B cell (primary cell): Measurements from ENCODE around the gene CAPN10. TPM values are rescaled to one million over a fixed set of nuclear protein-coding genes. Genes with fewer than 3 reads are reported as not detected.
A peak's percentile ranks its signal among the peaks of the same experiment; 100 is the strongest.

Source experiments
- ATAC-seq: fragments of 200-7000 bp; cut with Tn5 transposase; one replicate; pipeline ENCODE4 v1.10.0; 2021; ENCODE audit warnings: low read depth, mild to moderate bottlenecking, moderate number of reproducible peaks, moderate library complexity
- CTCF ChIA-PET: fragments of 350-600 bp; sonication (Branson Sonifier 250); formaldehyde crosslinking; loops from one replicate; lab custom pipeline; 2021; ENCODE audit warnings: antibody characterized with exemption, inconsistent platforms; lab: Charles Lee
- POLR2A ChIA-PET: fragments of 350-600 bp; sonication (Branson Sonifier 250); formaldehyde crosslinking; loops from one replicate; lab custom pipeline; 2021; ENCODE audit warnings: antibody characterized with exemption; lab: Charles Lee
- DNase-seq: peaks from one replicate; pipeline ENCODE4 v3.0.0; 2013
- H2AFZ ChIP-seq: 2 replicates; pipeline ENCODE4 v1.6.1; 2012; ENCODE audit warnings: mild to moderate bottlenecking, low read depth, low read length; ENCODE audit not compliant: insufficient read depth, poor library complexity, severe bottlenecking
- H3K27ac ChIP-seq, 2 donors: 1 replicate in 1 of 2; 2 replicates in 1 of 2; pipeline ENCODE4 v1.5.1; 2012 to 2013; ENCODE audit warnings: low read length in 2 of 2, mild to moderate bottlenecking in 2 of 2, moderate library complexity in 1 of 2
- H3K27me3 ChIP-seq, 4 experiments: fragments of 200-600 bp in 1 of 4; sonication (generic) in 1 of 4; replicated peaks in 1 of 4; 1 replicate in 2 of 4; 2 replicates in 2 of 4; pipeline versions ENCODE4 v1.6.1 to v1.7.0; 2013 to 2016; ENCODE audit warnings: low read length in 3 of 4, mild to moderate bottlenecking in 2 of 4, mixed read lengths in 1 of 4, moderate library complexity in 1 of 4; ENCODE audit not compliant: insufficient read depth in 4 of 4, control insufficient read depth in 3 of 4; ENCODE audit errors: control extremely low read depth in 1 of 4
- H3K36me3 ChIP-seq, 2 experiments: replicated peaks in 1 of 2; 1 replicate in 1 of 2; 2 replicates in 1 of 2; pipeline versions ENCODE4 v1.6.1 to v1.7.1; 2013; ENCODE audit warnings: low read length in 1 of 2; ENCODE audit not compliant: insufficient read depth in 2 of 2, control insufficient read depth in 1 of 2; ENCODE audit errors: control extremely low read depth in 1 of 2, extremely low read depth in 1 of 2
- H3K4me1 ChIP-seq, 2 donors: fragments of 200-600 bp in 1 of 2; sonication (generic) in 1 of 2; 1 replicate in 1 of 2; 2 replicates in 1 of 2; pipeline versions ENCODE4 v1.5.1 to v1.6.1; 2013 to 2017; ENCODE audit warnings: low read length in 2 of 2; ENCODE audit not compliant: control insufficient read depth in 2 of 2, insufficient read depth in 2 of 2
- H3K4me2 ChIP-seq: replicated peaks from 2 replicates; pipeline ENCODE3; 2012; ENCODE audit warnings: mild to moderate bottlenecking, low read depth, low read length; ENCODE audit not compliant: poor library complexity, severe bottlenecking
- H3K4me3 ChIP-seq, 5 experiments: fragments of 200-600 bp in 1 of 5; sonication (generic) in 1 of 5; 1 replicate in 3 of 5; 2 replicates in 2 of 5; pipeline versions ENCODE4 v1.5.1 to v1.7.0; 2011 to 2016; ENCODE audit warnings: low read length in 4 of 5, mild to moderate bottlenecking in 4 of 5, low read depth in 2 of 5, control low read depth in 1 of 5, moderate library complexity in 1 of 5; ENCODE audit not compliant: insufficient read depth in 1 of 5; ENCODE audit errors: control extremely low read depth in 1 of 5, extremely low read depth in 1 of 5
- H3K79me2 ChIP-seq: fragments of 200-600 bp; sonication (generic); one replicate; pipeline ENCODE4 v1.6.0; 2016; ENCODE audit warnings: low read length; ENCODE audit not compliant: control insufficient read depth, insufficient read depth
- H3K9ac ChIP-seq: fragments of 200-600 bp; sonication (generic); 2 replicates; pipeline ENCODE4 v1.6.1; 2017; ENCODE audit warnings: mild to moderate bottlenecking, low read length, moderate library complexity
- H3K9me3 ChIP-seq, 3 donors: one replicate each; pipeline versions ENCODE4 v1.6.1 to v1.7.1; 2013; ENCODE audit warnings: low read length in 2 of 3; ENCODE audit not compliant: control insufficient read depth in 2 of 3, insufficient read depth in 1 of 3; ENCODE audit errors: control extremely low read depth in 1 of 3
- H4K20me1 ChIP-seq: 2 replicates; pipeline ENCODE4 v1.6.0; 2012; ENCODE audit warnings: mild to moderate bottlenecking, low read length; ENCODE audit not compliant: insufficient read depth, control insufficient read depth, poor library complexity, severe bottlenecking
- H3K27ac Mint-ChIP-seq: one replicate; pipeline ENCODE4 v1.8.0; 2021; ENCODE audit warnings: mixed read lengths
- H3K27me3 Mint-ChIP-seq: one replicate; pipeline ENCODE4 v1.8.0; 2021; ENCODE audit warnings: mixed read lengths
- H3K4me1 Mint-ChIP-seq: one replicate; pipeline ENCODE4 v1.8.0; 2021; ENCODE audit warnings: mixed read lengths
- H3K4me3 Mint-ChIP-seq: one replicate; pipeline ENCODE4 v1.8.0; 2021; ENCODE audit warnings: mixed read lengths
- H3K9me3 Mint-ChIP-seq: one replicate; pipeline ENCODE4 v1.8.0; 2022; ENCODE audit warnings: mixed read lengths; ENCODE audit not compliant: insufficient read depth
- EZH2 ChIP-seq: IDR thresholded peaks from 2 replicates; pipeline ENCODE4 v1.6.1; 2012; ENCODE audit warnings: borderline replicate concordance, low read depth, mild to moderate bottlenecking, moderate library complexity, low read length; ENCODE audit not compliant: insufficient read depth, poor library complexity, severe bottlenecking
- WGBS: methylation state at CpG from one replicate; pipeline ENCODE4 v1.1.5; 2013; ENCODE audit warnings: missing lambda C conversion rate; ENCODE audit not compliant: insufficient coverage; 5-methylcytosine and 5-hydroxymethylcytosine counted together
- intact Hi-C: fragments of 100-400 bp; cut with micrococcal nuclease; formaldehyde crosslinking; loops from one replicate; pipeline ENCODE4 v1.10.0; 2022
- polyA plus RNA-seq: library from polyadenylated mRNA; depleted of rRNA; stranded (reverse); fragments of >200 nt; gene quantifications from 2 replicates; pipeline ENCODE4 v1.2.3, GENCODE V29; 2012
- total RNA-seq, 2 donors: library from RNA; stranded (reverse); fragments of 120-200 nt in 1 of 2; gene quantifications; 1 replicate in 1 of 2; 2 replicates in 1 of 2; pipeline versions ENCODE4 v1.2.3 to v1.2.4, GENCODE V29; 2013 to 2022
- TF ChIP-seq, protein P1 (sequence below): fragments of 200-600 bp; IDR thresholded peaks from one replicate; pipeline ENCODE4 v1.8.0; 2022; ENCODE audit warnings: antibody characterized with exemption, mild to moderate bottlenecking

CAPN10 gene
- total and polyA plus RNA-seq, 2 donors (not counting 1 experiment from before 2014, with no cell fraction given), result 73.4 to 92.1 TPM

DNA sequence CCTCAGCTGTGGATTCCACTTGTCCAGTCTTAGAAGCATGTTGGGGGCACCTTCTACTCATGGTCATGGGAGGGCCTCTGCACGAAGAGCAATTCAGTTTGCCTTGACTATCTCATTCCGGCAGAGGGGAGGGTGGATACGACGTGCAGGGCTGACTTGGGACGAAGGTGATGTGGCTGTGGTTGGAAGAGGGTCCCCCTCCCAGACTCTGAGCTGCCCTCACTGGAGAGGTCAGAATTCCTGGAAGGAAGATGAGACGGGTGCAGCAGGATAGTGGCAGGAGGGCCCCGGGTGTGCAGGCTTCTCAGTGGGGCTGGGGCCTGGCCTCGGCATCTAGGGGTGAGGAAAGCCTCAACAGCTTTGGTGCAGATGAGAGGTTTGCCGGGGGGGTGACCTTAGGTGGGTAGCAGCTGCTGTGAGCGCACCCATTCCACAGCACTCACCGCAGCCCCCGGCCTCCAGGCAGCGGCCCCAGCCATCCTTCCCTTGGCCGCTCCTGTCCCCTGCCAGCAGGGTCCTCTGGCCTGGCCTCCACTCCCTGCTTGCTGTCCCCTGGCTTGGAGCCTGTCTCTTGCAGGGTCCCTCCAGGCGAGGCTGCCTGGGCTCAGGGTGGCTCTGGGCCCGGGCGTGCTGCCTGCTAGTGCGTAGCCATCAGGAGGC lies 15.1 kb upstream of the CAPN10 start:
- intact Hi-C loops, result no loop called here
- Histone ChIP-seq H3K79me2 (peaks cover 63% of the 10 kb centered on the region), H3K9me3 (no peaks in the 10 kb centered on the region), H4K20me1 (peaks cover 83% of the 10 kb centered on the region), H3K27ac (no peak overlapping the region), H3K4me3 (no peak overlapping the region), H3K4me2 (peak overlapping the region; percentile 98), H3K9ac (no peak overlapping the region), H3K4me1 (peaks cover 37 to 38% of the 10 kb centered on the region in 2 donors), H3K27me3 (no peaks in the 10 kb centered on the region), H3K36me3 (peaks cover 0 to 38% of the 10 kb centered on the region in 2 experiments), H2AFZ (no peak overlapping the region)
- peaks cover 40% of the 10 kb centered on the region for H3K4me1 Mint-ChIP-seq
- TF ChIP-seq, protein P1, sequence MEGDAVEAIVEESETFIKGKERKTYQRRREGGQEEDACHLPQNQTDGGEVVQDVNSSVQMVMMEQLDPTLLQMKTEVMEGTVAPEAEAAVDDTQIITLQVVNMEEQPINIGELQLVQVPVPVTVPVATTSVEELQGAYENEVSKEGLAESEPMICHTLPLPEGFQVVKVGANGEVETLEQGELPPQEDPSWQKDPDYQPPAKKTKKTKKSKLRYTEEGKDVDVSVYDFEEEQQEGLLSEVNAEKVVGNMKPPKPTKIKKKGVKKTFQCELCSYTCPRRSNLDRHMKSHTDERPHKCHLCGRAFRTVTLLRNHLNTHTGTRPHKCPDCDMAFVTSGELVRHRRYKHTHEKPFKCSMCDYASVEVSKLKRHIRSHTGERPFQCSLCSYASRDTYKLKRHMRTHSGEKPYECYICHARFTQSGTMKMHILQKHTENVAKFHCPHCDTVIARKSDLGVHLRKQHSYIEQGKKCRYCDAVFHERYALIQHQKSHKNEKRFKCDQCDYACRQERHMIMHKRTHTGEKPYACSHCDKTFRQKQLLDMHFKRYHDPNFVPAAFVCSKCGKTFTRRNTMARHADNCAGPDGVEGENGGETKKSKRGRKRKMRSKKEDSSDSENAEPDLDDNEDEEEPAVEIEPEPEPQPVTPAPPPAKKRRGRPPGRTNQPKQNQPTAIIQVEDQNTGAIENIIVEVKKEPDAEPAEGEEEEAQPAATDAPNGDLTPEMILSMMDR, result no peak
- TF ChIP-seq EZH2, result no peak
- no peak for ATAC-seq
- ChIA-PET CTCF (no interaction called here), POLR2A (no interaction called here)
- no peaks in the 10 kb centered on the region for H3K9me3 Mint-ChIP-seq
- H3K4me3 Mint-ChIP-seq, result peak overlapping the region; percentile 23
- H3K27ac Mint-ChIP-seq, result no peak overlapping the region
- H3K27me3 Mint-ChIP-seq, result no peaks in the 10 kb centered on the region
- WGBS, result 98% methylated on average over 18 of the region's 18 CpGs
- DNase-seq, result no peak

DNA sequence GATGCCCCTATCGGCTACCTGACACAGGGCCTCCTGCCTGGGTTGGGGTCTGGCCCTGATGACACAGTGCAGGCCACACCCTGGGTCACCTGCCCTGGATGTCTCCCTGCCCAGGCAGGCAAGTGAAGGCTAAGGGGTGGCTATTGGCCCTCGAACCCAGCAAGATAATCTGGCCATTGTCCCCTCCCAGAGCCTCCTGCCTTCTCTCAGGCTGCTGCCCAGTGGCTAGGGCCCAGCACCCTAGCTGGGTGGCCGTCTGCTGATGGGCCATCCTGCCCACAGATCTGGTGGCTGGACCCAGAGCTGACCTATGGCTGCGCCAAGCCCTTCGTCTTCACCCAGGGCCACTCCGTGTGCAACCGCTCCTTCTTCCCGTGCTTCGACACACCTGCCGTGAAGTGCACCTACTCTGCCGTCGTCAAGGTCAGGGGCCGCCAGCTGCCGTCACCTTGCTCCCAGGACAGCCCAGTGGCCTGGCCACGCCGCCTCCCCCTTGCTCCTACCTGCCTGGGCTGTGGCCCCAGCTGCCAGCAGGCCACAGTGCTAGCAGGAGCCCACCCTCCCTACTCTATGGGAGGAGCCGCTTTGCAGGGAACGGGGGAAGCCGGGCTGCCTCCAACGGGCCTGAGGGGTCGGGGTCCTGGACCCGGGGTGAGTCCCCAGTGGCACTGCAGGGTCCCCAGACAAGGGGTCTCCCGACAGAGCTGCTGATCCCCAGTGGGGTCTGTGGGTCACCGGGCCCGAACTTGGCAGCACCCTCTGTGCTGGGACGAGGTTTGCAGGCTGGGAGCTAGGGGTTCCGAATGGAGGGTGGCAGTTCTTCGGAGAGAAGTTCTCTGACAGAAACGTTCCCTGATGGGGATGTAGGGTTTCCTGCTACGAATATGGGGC lies 14.1 kb upstream of the CAPN10 start:
- no peak overlapping the region for H3K4me3 Mint-ChIP-seq
- Histone ChIP-seq H3K4me3 (no peak overlapping the region), H3K4me2 (no peak overlapping the region), H3K27me3 (no peaks in the 10 kb centered on the region), H3K27ac (no peak overlapping the region), H2AFZ (no peak overlapping the region), H3K9ac (no peak overlapping the region), H4K20me1 (peaks cover 84% of the 10 kb centered on the region), H3K9me3 (no peaks in the 10 kb centered on the region), H3K36me3 (peaks cover 0 to 48% of the 10 kb centered on the region in 2 experiments), H3K79me2 (peaks cover 69% of the 10 kb centered on the region), H3K4me1 (peaks cover 28% of the 10 kb centered on the region in 2 donors)
- H3K4me1 Mint-ChIP-seq, result peaks cover 31% of the 10 kb centered on the region
- intact Hi-C loops, result no loop called here
- CTCF ChIA-PET, result no interaction called here
- no peak for TF ChIP-seq EZH2
- TF ChIP-seq, protein P1, result no peak
- no peaks in the 10 kb centered on the region for H3K9me3 Mint-ChIP-seq
- 97% methylated on average over 29 of the region's 30 CpGs for WGBS
- no peak overlapping the region for H3K27ac Mint-ChIP-seq
- ATAC-seq, result no peak
- POLR2A ChIA-PET, result no interaction called here
- no peak for DNase-seq
- H3K27me3 Mint-ChIP-seq, result no peaks in the 10 kb centered on the region
